HG03045 (cell line): ENCODE measurements around the gene PPP1R8.
"Not testable (repeated sequence)": the region's sequence is repeated elsewhere in the genome, so short reads cannot be mapped to it uniquely, and the experiment has no call there.

Experiments used
- ATAC-seq: cut with Tn5 transposase; IDR thresholded peaks from one replicate; pipeline ENCODE4 v1.9.1; 2021; ENCODE audit warnings: mild to moderate bottlenecking, moderate library complexity; ENCODE audit not compliant: unreplicated experiment

The PPP1R8 gene

GRCh38 chr1:27831568-27832410, 1.2 kb downstream of the PPP1R8 start:
- ATAC-seq, result no peak

- no peak for ATAC-seq
Observed at GRCh38 chr1:27832762-27833161, 2.2 kb downstream of the PPP1R8 start.

DNA sequence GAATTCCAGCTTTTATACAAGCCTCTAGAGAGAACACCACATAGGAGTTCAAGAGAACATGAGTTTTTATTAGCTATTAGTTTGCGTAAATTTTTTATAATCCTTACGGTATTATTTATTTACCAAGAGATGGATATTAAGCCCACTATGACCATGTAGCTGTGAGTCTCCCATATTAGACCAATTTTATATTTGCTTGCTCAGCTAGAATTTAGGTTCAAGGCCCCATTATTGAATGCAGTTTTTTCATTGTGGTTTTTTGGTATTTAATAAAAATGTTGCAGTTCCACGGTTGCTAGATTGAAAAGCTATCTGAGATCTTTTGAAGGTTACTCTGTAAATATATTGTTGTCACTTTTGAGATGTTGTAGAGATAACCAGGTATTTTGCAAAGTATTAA, 2.9 kb downstream of the PPP1R8 start:
- no peak for ATAC-seq

DNA sequence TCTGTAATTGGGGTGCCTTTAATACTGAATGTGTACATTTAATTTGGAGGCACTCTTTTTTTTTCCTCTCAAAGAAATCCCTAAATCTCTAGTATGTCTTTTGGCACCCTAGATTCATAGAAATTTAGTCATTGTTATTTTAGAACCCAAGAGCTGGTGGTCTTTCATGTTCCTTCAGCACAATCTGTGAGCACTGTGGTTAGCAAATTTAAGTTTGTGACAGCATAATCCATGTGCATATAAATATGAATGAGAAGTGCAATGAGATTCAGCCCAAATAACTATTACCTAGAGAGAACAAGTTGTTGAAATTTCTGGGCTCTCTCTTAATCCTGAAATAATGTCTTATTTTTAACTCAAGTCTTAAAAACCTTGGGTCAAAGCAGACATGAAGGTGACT, 4.5 kb downstream of the PPP1R8 start:
- no peak for ATAC-seq

DNA sequence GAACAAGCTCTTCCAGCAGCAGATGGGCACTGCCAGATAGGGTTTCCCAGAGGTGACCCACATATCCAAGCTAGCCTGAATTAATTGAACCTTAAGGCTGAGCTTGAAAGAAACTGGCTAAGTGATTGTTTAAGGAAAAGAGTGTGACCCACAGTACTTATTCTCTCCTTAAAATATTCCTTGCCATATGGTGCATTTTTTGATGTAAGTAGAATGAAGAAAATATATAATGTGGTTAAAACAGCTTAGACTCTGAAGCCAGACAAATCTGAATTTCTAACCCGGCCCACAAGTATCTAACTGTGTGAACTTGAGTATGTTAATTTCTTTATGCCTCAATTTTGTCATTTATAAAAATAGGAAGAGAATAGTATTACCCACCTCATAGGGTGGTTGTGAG, 4.9 kb downstream of the PPP1R8 start:
- no peak for ATAC-seq

GRCh38 chr1:27849951-27850350, 19.4 kb downstream of the PPP1R8 start:
- ATAC-seq, result no peak

DNA sequence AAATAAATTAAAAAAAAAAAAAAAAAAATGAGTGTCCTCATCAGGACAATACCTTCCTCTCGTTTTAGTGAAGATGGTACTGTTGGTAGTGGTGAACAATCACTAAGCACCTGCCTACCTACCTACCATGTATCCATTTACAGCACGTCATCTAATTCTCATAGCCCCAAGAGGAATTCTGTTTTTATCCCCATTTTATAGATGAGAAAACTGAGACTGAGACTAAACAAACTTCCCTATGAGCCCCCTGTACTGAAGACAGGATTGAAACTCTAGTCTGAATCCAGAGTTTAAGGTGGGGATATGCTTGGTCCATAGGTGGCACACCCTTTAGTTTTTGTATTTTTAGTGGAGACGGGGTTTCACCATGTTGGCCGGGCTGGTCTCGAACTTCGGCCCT, 24.5 kb downstream of the PPP1R8 start:
- ATAC-seq, result no peak

- ATAC-seq, result no peak
Observed at GRCh38 chr1:27856561-27857343, 26.2 kb downstream of the PPP1R8 start.

DNA sequence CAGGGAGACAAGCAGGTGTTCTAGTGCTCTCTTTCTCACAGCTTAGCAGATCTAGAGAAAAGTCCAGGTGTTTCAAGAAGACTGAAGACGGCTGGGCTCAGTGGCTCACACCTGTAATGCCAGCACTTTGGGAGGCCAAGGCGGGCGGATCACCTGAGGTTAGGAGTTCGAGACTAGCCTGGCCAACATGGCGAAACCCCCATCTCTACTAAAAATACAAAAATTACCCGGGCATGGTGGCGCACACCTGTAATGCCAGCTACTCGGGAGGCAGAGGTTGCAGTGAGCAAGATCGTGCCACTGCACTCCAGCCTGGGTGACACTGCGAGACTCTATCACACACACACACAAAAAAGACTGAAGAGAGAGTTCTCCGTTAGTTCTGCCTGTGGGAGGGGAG, 27.0 kb downstream of the PPP1R8 start:
- not testable (repeated sequence) for ATAC-seq

DNA sequence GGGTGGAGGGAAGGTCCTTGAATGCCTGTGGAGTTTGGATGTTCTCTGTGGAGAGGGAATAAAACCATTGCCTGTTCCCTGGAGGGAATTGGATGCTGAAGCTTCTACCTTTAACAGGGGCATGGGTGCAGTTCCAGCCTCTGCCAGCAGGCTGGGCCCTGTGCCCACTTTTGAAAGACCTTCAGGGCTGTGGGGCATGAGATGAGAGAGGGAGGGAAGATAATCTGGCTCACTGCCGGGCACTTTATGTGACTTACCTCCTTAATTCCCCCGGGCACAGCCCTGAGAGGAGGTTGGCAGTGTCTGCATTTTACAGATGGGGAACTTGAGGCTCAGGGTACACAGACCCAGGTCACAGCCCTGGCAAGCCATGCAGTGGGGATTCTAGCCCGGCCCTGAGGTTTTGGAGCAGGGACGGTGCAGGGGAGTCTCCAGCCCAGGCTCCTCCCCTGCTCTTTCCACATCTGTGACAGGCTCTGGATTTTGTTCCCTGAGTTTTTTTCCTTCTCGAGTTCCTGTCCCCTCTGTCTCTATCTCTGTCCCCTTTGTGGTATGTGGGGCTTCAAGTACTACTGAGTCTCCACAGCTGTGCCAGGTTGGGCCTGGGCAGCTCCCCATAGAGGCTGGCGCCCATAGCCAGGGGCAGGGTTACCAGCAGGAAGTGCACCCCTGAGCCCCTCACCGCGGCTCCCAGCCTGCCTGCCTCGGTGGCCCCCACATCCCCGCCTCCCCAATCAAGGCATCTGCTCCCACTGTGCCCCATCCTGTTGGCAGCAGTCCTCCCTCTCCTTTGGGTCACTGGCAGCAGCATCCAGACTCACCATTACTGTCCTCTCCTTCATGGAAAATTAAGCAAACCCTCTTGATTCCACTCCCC, 27.7 kb downstream of the PPP1R8 start:
- ATAC-seq, result peak; percentile 64

DNA sequence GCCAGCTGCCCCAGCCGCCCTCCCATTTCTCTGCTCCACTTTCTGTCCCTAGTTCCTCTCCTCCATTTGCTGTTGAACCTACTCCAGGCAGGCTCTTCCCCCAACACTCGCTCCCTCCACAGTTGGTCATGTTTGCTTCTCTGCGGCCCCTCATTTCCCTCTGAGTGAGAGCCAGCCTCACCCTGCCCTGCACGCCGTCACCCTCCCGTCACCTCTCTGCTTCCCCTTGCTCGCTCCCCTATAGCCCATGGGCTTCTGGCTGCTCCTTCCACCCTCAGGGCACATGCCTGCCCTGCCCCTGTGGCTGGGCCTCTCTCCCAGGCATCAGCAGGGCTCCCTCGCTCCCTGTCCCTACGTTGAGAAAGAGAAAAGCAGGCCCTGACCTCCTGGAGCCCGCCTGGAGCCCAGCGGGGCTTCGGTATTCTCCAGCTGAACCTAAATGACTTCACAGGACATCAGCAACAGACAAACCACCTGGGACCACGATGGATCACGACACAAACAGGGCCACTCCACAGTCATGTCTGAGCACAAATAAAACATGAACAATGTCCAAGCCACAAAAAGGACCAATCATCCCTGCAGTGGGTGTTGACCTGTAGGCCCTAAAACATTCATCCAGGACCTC, 28.5 kb downstream of the PPP1R8 start:
- no peak for ATAC-seq

GRCh38 chr1:27861436-27861835, 30.9 kb downstream of the PPP1R8 start:
- ATAC-seq, result no peak

- no peak for ATAC-seq
Observed at GRCh38 chr1:27862004-27862403, 31.4 kb downstream of the PPP1R8 start.

- no peak for ATAC-seq
Observed at GRCh38 chr1:27862671-27863537, 32.3 kb downstream of the PPP1R8 start.

DNA sequence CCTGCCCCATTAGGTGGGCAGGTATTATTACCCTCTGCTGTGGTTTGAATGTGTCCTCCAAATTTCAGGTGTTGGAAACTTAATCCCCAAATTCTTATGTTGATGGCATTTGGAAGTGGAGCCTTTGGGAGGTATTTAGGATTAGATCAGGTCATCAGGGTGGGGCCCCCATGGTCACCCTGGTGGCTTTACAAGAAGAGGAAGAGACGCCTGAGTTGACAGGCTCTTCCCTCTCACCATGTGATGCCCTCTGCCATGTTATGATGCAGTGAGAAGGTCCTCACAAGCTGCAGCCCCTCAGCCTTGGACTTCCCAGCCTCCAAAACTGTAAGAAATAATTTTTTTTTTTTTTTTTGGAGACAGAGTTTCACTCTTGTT, 32.9 kb downstream of the PPP1R8 start:
- ATAC-seq, result no peak

DNA sequence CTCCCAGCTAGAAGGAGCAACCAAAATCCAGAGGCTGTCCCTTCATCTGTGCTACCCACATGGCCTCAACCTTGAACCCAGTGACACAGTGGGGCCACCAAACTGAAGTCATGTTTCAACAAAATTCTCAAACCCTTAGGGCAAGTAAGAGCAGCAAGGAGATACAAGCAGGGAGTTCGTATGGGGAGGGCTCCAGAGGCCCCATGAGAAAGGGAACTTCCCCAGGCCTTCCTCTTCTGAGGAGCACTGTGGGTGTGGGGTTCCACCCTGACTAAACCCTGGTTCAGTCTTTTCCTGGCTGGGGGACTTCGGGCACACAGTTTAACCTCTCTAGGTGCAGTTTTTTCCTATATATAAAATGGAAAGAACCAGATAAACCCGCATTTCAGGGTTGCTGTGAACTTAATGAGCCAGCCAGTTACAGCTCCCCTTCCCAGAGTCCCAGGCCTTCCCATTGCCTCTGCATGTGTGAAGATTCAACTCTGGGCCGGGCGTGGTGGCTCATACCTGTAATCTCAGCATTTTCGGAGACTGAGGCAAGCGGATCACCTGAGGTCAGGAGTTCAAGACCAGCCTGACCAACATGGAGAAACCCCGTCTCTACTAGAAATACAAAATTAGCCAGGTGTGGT, 33.8 kb downstream of the PPP1R8 start:
- ATAC-seq, result no peak

DNA sequence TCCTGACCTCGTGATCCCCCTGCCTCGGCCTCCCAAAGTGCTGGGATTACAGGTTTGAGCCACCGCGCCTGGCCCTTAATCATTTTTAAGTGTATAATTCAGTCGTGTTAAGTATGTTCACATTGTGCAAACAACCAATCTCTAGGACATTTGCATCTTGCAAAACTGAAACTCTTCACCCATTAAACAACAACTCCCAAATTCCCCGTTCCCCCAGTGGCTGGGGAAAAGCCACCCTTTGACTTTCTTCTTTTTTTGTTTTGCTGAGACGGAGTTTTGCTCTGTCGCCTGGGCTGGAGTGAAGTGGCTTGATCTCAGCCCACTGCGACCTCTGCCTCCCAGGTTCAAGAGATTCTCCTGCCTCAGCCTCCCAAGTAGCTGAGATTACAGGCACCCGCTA, 35.2 kb downstream of the PPP1R8 start:
- ATAC-seq, result no peak

DNA sequence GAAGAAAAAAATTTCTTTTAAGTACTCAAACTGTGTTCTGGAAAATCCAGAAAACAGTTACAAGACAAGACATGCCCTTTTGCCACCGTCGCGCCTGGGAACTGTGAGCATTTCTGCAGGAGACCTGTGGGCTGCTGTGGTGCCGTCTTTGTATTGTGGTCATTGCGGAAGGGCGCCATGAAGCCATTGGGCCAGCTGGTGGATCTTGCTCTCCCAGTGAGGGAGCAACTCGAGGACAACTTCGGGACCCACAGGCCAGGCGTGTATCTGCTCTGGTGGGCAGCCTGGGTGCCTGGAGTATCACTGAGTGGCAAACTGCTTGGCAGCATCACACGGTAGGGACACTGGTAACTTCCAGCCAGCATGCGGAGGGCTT, 38.0 kb downstream of the PPP1R8 start:
- no peak for ATAC-seq

- no peak for ATAC-seq
Observed at GRCh38 chr1:27868932-27869718, 38.5 kb downstream of the PPP1R8 start.
